Measurements from ENCODE around the gene SH2B3. TPM values are rescaled to one million over a fixed set of nuclear protein-coding genes. Genes with fewer than 3 reads are reported as not detected.
A peak's percentile ranks its signal among the peaks of the same experiment; 100 is the strongest.

SH2B3 gene
- polyA plus RNA-seq, 1 donor from 2014 or later: 3.0 TPM

DNA sequence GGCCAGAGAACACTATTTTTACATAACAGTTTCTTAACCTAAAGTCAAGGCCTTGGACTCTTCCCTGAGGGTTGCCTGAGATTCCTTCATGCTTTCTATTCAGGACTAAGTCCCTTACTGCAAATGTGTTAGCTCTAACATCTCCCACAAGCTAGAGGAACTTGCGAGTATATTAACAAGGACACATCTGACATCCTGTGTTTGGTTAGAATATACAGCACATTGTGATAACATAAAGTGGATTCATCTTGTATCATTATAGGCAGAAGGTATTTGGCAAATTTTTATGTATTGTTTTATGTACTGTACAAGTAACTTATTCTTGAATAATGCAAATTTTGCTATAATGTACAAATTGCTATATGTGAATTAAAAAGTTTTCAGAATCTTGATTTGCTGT is 45.5 kb downstream of the SH2B3 start:
- no peak overlapping the region for H3K4me2 ChIP-seq (ENCODE audit: low read length)
- H2AFZ ChIP-seq (ENCODE audit: low read depth, low read length): no peak overlapping the region
- no peaks in the 10 kb centered on the region for H3F3A ChIP-seq (ENCODE audit: insufficient read depth, low read length, poor library complexity, severe bottlenecking)
- TF ChIP-seq SMC3 (conservative IDR thresholded peaks at IDR 0.05; ENCODE audit: poor library complexity) (no peak), RAD21 (conservative IDR thresholded peaks at IDR 0.05) (no peak), POLR2AphosphoS5 (IDR thresholded peaks at IDR 0.05) (no peak), EP300 (conservative IDR thresholded peaks at IDR 0.05; ENCODE audit: poor library complexity, severe bottlenecking) (no peak), EZH2 (IDR thresholded peaks at IDR 0.05; ENCODE audit: borderline replicate concordance, insufficient read depth, low read length, poor library complexity, severe bottlenecking) (no peak), MXI1 (conservative IDR thresholded peaks at IDR 0.05; ENCODE audit: poor library complexity, severe bottlenecking) (no peak), TAF1 (IDR thresholded peaks at IDR 0.05; ENCODE audit: low read depth) (no peak)
- TF ChIP-seq, protein P1, sequence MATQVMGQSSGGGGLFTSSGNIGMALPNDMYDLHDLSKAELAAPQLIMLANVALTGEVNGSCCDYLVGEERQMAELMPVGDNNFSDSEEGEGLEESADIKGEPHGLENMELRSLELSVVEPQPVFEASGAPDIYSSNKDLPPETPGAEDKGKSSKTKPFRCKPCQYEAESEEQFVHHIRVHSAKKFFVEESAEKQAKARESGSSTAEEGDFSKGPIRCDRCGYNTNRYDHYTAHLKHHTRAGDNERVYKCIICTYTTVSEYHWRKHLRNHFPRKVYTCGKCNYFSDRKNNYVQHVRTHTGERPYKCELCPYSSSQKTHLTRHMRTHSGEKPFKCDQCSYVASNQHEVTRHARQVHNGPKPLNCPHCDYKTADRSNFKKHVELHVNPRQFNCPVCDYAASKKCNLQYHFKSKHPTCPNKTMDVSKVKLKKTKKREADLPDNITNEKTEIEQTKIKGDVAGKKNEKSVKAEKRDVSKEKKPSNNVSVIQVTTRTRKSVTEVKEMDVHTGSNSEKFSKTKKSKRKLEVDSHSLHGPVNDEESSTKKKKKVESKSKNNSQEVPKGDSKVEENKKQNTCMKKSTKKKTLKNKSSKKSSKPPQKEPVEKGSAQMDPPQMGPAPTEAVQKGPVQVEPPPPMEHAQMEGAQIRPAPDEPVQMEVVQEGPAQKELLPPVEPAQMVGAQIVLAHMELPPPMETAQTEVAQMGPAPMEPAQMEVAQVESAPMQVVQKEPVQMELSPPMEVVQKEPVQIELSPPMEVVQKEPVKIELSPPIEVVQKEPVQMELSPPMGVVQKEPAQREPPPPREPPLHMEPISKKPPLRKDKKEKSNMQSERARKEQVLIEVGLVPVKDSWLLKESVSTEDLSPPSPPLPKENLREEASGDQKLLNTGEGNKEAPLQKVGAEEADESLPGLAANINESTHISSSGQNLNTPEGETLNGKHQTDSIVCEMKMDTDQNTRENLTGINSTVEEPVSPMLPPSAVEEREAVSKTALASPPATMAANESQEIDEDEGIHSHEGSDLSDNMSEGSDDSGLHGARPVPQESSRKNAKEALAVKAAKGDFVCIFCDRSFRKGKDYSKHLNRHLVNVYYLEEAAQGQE (IDR thresholded peaks at IDR 0.05; ENCODE audit: borderline replicate concordance): no peak
- TF ChIP-seq, protein P2, sequence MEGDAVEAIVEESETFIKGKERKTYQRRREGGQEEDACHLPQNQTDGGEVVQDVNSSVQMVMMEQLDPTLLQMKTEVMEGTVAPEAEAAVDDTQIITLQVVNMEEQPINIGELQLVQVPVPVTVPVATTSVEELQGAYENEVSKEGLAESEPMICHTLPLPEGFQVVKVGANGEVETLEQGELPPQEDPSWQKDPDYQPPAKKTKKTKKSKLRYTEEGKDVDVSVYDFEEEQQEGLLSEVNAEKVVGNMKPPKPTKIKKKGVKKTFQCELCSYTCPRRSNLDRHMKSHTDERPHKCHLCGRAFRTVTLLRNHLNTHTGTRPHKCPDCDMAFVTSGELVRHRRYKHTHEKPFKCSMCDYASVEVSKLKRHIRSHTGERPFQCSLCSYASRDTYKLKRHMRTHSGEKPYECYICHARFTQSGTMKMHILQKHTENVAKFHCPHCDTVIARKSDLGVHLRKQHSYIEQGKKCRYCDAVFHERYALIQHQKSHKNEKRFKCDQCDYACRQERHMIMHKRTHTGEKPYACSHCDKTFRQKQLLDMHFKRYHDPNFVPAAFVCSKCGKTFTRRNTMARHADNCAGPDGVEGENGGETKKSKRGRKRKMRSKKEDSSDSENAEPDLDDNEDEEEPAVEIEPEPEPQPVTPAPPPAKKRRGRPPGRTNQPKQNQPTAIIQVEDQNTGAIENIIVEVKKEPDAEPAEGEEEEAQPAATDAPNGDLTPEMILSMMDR (IDR thresholded peaks at IDR 0.05; ENCODE audit: poor library complexity, severe bottlenecking): no peak
- no peaks in the 10 kb centered on the region for H3K79me2 ChIP-seq (replicated peaks; ENCODE audit: insufficient read depth, low read length)
- H3K9me2 ChIP-seq (ENCODE audit: insufficient read depth, low read length): no peaks in the 10 kb centered on the region
- no peak overlapping the region for H3K27ac ChIP-seq (ENCODE audit: low read length)
- no peaks in the 10 kb centered on the region for H4K20me1 ChIP-seq (ENCODE audit: insufficient read depth)
- H3K27me3 ChIP-seq (ENCODE audit: insufficient read depth, low read depth, low read length): no peaks in the 10 kb centered on the region
- H3K9me3 ChIP-seq (ENCODE audit: low read length): no peaks in the 10 kb centered on the region
- H3K4me3 ChIP-seq (ENCODE audit: low read length): no peak overlapping the region
- H3K9ac ChIP-seq (ENCODE audit: low read length): no peak overlapping the region
- peaks cover 9% of the 10 kb centered on the region for H3K36me3 ChIP-seq (ENCODE audit: insufficient read depth, low read length)

DNA sequence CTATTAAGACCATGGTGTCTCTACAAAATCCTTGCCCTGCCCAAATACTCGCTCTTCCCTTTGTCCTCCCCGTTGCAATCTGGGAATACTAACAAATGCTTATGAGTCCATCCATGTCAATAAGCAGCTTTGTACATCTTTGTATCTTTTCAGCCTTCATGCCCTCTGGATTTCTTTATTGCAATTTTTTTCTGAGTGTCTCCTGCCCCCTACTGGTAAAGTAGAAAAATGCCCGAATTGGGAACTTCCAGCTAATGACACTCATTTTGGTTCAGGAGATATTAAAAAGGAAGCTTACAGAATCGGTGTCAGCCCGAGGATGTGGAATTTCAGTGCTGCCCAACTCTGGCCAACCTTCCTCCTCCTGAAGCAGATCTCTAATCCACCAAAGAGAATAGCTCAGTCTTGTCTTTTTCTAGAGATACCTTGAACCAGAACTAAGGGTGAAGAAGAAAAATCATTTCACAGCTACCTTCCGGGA is 46.0 kb downstream of the SH2B3 start:
- H3K9me2 ChIP-seq (ENCODE audit: insufficient read depth, low read length): no peaks in the 10 kb centered on the region
- peaks cover 9% of the 10 kb centered on the region for H3K36me3 ChIP-seq (ENCODE audit: insufficient read depth, low read length)
- H3K4me3 ChIP-seq (ENCODE audit: low read length): no peak overlapping the region
- H3K27ac ChIP-seq (ENCODE audit: low read length): no peak overlapping the region
- H3F3A ChIP-seq (ENCODE audit: insufficient read depth, low read length, poor library complexity, severe bottlenecking): no peaks in the 10 kb centered on the region
- no peaks in the 10 kb centered on the region for H4K20me1 ChIP-seq (ENCODE audit: insufficient read depth)
- TF ChIP-seq RAD21 (conservative IDR thresholded peaks at IDR 0.05): peak; percentile 81
- no peak for TF ChIP-seq EZH2 (IDR thresholded peaks at IDR 0.05; ENCODE audit: borderline replicate concordance, insufficient read depth, low read length, poor library complexity, severe bottlenecking)
- TF ChIP-seq POLR2AphosphoS5 (IDR thresholded peaks at IDR 0.05): no peak
- TF ChIP-seq, protein P2 (IDR thresholded peaks at IDR 0.05; ENCODE audit: poor library complexity, severe bottlenecking): peak; percentile 87
- TF ChIP-seq SMC3 (conservative IDR thresholded peaks at IDR 0.05; ENCODE audit: poor library complexity): peak; percentile 76
- H3K27me3 ChIP-seq (ENCODE audit: insufficient read depth, low read depth, low read length): no peaks in the 10 kb centered on the region
- no peaks in the 10 kb centered on the region for H3K9me3 ChIP-seq (ENCODE audit: low read length)
- H3K79me2 ChIP-seq (replicated peaks; ENCODE audit: insufficient read depth, low read length): no peaks in the 10 kb centered on the region
- H3K4me2 ChIP-seq (ENCODE audit: low read length): no peak overlapping the region
- no peak overlapping the region for H2AFZ ChIP-seq (ENCODE audit: low read depth, low read length)
- H3K9ac ChIP-seq (ENCODE audit: low read length): no peak overlapping the region

All from neural cell (in vitro differentiated cells).